Fibroblast of the aortic adventitia (primary cell): Measurements from ENCODE around the gene KRTAP20-3. TPM values are rescaled to one million over a fixed set of nuclear protein-coding genes. Genes with fewer than 3 reads are reported as not detected.

Experiments used
- DNase-seq: peaks from one replicate; pipeline ENCODE4 v3.0.0-alpha.2; 2010; ENCODE audit warnings: low read depth
- H3K4me3 ChIP-seq: 2 replicates; pipeline ENCODE4 v1.5.1; 2011; ENCODE audit warnings: low read depth, mild to moderate bottlenecking, control low read depth, low read length, moderate library complexity
- total RNA-seq: library from RNA; depleted of rRNA; stranded (reverse); fragments of >200 nt; gene quantifications from 2 replicates; pipeline ENCODE4 v1.2.3, GENCODE V29; 2012; ENCODE audit warnings: low replicate concordance
- TF ChIP-seq, protein P1 (sequence below): IDR thresholded peaks from 2 replicates; pipeline ENCODE4 v1.5.1; 2011; ENCODE audit warnings: mild to moderate bottlenecking, low read length, control low read depth, inconsistent platforms; ENCODE audit not compliant: insufficient read depth

KRTAP20-3 gene
- total RNA-seq, 1 donor, result not detected

DNA sequence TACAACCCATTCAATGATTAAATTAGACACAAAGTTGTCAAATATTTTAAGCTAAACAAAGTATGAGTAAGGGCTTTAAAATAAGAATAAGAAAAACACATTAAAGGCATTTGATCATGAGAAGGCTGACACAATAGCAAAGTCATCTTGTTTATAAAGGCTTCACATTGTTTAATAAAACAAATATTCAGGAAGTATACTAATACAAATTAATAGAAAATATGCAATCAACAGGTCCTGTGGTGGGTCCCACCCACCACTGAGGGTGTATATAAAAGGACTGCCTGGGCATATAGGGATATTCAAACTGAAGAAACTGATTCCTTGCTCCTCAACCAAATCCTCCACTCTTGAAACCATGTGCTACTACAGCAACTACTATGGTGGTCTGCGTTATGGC is 7.8 kb upstream of the KRTAP20-3 start, which contains the start of gene KRTAP20-2:
Gene KRTAP20-2 (plus strand): TSS at position 301 of the 400 bp plus-strand sequence. CDS start 58 bp downstream, at position 359.
- no peak within 1 kb of the TSS for H3K4me3 ChIP-seq
- DNase-seq, result no peak
- TF ChIP-seq, protein P1, sequence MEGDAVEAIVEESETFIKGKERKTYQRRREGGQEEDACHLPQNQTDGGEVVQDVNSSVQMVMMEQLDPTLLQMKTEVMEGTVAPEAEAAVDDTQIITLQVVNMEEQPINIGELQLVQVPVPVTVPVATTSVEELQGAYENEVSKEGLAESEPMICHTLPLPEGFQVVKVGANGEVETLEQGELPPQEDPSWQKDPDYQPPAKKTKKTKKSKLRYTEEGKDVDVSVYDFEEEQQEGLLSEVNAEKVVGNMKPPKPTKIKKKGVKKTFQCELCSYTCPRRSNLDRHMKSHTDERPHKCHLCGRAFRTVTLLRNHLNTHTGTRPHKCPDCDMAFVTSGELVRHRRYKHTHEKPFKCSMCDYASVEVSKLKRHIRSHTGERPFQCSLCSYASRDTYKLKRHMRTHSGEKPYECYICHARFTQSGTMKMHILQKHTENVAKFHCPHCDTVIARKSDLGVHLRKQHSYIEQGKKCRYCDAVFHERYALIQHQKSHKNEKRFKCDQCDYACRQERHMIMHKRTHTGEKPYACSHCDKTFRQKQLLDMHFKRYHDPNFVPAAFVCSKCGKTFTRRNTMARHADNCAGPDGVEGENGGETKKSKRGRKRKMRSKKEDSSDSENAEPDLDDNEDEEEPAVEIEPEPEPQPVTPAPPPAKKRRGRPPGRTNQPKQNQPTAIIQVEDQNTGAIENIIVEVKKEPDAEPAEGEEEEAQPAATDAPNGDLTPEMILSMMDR, result no peak

DNA sequence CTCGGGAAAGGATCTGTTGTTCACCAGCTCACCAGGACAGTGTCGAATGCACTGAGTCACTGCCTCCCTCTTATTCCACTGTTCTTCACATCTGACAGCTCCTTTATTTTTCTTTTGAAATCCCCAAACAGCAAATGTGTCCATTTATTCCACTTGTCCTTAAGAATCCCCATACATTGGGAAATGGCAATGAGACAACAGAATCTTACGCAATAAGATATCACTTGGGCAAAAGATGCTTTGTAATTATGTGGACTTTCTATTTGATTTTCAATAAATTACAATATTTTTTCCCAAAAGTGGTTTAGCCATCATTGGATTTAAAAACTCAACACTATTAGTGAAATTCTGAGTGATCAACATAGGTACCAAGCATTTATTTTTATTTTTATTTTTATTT is 4.0 kb upstream of the KRTAP20-3 start:
- H3K4me3 ChIP-seq, result no peak overlapping the region
- TF ChIP-seq, protein P1, result no peak
- DNase-seq, result no peak

DNA sequence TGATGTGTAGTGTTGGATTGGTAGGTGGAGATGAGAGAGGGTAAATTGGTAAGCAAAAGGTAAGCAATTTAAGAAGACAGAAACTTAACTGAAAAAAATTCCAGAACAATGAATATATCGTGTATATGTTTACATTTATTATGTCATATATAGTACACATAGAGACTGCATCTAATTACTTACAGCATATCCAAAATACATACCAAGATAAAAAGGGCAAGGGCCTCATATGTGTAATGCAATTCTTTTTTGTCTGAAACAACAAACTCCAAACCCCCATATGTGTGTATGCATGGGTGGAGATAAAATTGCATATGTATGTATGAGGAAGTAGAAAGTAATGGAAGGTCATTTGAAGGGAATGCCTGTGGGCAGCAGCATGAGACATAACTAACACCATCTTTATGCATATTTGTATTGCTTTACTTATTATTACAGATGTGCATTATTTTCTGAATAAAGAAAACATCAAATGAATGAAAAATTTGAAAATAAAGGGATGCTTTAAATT is 4.3 kb downstream of the KRTAP20-3 start:
- TF ChIP-seq, protein P1, result no peak
- H3K4me3 ChIP-seq, result no peak overlapping the region
- no peak for DNase-seq

DNA sequence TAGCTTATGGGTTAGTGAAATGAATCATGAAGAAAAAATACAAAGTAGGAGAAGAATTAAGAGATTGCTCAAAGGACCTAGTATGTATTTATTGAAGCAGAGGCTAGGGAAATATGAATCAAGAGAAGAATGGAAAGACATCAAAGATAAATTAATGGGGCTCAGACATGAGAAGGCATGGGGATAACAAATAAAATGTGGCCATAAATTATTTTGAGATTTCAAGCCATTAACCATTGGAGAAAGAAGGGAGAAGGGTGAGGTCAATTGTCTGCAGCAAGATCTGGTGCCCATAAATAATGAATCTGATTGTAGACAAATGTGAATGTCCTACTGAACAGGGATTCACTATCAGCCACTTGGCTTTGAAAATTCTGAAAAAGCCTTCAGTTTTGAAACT is 10.2 kb downstream of the KRTAP20-3 start:
- TF ChIP-seq, protein P1, result no peak
- no peak for DNase-seq
- no peak overlapping the region for H3K4me3 ChIP-seq

DNA sequence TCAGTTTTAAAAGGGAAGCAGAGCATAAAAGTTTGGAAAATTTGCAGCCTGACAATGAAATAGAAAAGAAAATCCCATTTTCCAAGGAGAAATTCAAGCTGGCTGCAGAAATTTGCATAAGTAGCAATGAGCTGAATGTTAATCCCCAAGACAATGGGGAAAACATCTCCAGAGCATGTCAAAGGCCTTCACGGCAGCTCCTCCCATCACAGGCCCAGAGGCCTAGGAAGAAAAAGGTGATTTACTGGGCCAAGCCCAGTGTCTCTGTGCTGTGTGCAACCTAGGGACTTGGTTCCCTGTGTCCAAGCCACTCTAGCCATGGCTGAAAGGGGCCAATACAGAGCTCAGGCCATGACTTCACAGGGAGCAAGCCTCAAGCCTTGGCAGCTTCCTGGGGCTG is 26.1 kb downstream of the KRTAP20-3 start:
- no peak overlapping the region for H3K4me3 ChIP-seq
- TF ChIP-seq, protein P1, result no peak

DNA sequence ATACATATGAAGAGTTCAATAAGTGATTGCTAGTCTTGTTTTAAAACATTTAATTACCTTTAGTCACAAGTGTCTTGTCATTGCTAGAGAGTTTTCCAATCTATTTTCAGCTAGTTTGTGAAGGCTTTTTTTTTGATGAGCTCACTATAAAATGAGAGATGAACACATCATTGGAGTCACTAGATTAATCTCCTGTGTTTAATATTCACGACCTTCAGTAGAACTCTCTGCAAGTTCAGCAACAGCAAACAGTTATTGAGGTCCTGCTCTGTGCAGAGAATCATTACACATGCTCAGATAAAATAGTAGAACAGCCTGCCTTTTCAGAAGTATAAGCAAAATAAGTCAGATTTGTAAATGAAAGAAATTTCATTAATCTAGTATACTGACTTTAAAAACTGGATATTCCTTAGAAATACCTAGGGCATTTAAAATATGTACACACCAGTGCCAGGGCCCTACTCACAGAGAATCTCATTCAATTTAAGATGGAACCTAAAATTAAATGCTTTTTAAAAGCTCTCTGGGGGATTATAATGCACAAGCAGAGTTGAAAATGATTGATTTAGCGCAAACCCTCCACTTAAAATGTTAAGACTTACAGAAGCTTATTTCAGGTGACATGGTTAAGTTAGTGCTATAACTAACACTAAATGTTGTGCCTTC is 30.5 kb downstream of the KRTAP20-3 start:
- TF ChIP-seq, protein P1, result no peak
- no peak overlapping the region for H3K4me3 ChIP-seq
- no peak for DNase-seq

More for the DNA sequence above, 26.1 kb downstream of the KRTAP20-3 start:
- DNase-seq, result no peak
